HPDE6-E6E7 (cell line): ENCODE measurements around the gene AJAP1.
"Not testable (repeated sequence)": the region's sequence is repeated elsewhere in the genome, so short reads cannot be mapped to it uniquely, and the experiment has no call there.

ENCODE experiments used
- DNase-seq: peaks from one replicate; pipeline ENCODE4 v3.0.0; 2011; ENCODE audit warnings: missing footprints; ENCODE audit errors: extremely low spot score

AJAP1 gene

DNA sequence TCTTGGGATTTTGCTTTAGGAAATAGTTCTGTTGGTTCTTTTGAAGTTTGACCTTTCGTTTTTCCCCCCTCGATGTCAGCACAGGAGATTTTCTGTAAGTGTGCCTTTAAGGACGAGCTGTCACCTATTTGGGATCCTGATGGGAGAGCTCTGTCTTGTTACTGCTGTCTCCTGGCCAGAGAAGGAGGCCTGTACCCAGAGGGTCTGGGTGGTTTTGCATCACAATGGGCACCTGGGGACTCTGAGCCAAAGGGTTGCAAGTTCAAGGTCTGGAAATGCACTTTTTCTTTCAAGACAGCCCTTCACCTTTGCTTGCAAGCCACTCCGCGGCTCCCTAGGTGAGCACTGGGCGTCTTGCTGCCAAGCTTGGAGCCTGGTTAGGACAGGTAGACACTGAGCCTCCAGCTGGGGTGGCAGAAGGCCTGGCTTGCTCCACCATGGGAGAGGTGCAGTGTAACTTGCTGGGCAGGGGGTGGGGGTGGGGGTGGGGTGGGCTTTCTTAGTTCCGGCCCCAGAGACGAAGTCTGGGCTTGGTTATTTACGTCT is 2.9 kb downstream of the AJAP1 start:
- DNase-seq, result no peak

DNA sequence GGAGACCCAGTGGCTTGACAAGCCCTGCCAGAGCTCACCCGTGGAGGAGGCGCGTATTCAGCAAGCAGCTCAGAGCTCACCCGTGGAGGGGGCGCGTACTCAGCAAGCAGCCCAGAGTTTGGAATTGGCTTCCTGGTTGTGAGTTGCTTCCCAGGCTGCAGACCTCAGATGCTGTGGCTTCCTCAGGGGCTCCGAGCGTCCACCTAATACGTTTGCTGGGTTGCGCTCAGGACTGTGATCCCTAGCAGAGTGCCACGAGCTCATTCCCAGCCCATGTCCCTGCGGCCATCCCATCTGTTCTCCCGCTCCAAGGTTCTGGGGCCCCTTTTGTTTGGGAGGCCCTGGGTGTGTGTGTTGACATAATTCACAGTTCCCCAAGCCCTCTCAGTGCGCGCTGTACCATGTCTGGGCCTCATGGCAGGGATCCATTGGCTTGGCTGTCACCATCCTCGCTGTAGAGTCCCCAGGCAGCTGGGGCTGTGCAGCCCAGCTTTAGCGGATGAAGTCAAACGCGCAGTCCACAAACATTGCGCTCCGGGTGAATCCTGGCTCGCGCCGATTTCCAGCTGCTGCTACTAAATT is 3.6 kb downstream of the AJAP1 start:
- no peak for DNase-seq

DNA sequence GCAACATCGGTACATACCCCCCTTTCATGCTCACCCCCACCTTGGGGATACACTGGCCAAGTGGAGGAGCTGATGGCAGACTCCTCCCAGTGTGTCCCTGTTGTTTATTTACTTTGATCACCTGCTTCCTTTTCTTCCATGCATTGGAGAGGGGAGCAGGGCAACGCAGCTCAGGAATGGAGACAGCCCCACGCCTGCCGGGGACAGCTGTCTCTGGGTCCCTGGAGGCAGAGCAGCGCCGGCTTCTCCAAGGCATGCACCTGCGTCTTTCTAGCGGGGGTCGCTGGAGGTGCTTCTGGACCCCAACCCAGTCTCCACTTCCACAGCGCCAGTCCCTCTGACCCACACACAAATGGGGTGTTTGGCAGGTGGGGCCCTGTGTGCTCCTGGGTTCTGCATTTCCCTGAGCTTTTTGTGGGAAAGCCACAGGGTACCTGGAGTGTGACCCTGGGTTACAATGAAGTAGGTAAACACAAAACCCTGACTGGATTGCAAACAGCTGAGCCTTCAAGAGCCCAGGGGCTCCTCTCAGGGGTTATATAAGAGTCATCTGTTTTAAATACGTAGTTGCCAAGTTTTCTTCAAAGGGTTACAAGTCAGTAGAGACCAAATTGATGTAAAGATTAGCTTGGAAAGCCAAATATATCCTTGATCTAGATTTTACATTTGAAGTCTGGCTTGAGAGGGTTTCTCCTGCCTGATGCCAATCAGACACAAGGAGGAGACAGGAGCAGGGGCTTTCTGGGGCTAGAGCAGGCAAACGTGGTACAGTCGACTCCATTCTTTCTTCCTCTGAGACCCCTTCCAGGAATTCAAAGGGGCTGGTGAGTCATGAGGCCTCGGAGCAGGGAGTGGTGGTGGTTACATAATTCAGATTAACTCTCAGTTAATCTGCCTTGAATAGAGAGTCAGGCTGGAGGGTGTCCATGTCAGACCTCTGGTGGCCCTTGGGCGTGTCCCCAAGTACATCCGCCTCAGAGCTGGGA is 4.5 kb downstream of the AJAP1 start:
- no peak for DNase-seq

DNA sequence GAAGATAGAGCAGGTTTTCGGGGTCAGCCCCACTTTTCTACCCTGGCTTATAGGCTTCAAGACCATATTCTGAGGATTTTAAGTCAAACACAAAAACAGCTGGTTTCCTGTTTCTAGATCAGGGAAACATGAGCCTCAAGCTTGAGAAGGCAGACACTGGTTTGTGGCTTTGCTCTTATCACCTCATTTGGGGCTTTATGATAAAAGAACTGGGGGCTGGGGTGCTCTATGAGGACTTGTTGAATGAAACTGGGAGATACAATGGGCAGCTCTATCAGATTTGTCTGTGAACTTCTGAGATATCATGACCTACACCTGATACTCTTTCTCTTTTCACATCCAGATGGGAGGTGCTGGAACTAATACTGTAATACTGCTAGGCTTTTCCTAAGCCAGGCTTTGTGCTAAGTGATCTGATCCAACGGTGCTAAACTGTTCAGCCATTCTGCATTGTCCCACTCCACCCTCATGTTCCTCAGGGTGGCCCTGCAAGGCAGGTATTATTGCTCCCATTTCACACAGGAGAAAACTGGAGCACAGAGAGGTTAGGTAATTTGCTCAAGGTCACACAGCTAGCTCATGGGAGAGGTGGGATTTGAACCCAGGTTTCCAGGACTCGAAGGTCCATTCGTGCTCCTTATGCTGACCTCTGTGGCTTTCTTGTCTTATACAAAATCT is 6.6 kb downstream of the AJAP1 start:
- DNase-seq, result no peak

DNA sequence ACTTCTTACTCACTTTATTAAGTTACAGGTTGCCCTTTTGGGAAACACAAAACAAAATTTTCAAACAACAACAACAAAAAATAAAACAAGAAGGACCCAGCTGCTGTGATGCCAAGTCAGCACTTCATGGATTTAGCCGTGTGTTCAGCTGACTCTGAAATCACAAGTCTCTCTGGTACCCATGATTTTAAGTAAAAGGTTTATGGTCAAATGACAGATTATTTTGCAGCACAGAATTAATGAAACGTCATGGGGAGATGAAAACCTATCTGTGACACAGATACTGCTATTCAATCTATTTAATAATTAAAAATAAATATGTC is 7.1 kb downstream of the AJAP1 start:
- DNase-seq, result no peak

DNA sequence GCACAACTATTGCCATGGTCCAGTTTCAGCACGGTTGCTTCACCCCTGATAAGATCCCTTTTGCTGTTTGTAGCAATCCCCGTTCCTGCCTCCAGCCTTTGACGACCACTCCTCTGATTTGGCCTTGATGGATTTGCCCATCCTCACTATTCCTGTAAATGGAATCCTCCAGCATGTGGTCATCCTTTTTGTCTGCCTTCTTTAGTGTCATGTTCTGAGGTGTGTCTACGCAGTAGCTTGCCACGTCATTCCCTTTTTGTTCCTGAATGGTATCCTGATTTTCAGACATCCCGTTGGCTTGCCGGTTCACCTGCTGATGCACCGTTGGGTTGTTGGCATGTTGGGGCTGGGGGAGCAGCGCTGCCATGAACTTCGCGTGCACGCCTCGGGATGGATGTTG is 7.8 kb downstream of the AJAP1 start:
- DNase-seq, result no peak

DNA sequence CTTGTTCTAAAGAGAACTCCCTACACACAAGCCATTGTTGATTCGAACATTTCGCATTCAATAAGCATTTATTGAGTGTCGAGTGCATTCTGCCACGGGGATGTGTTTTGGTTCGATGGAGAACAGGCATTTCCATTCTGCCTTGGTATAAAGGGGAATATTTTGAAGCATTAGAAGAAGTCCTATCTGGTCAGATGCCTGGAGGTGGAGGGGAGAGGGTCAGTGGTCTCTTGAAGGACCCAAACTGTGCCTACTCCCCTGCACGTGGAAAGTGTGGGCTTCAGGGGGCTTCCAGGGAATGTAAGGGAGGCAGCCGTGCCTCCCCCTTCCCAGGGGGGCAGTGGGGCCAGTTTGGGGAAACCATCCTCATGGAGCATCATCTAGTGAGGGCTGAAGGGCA is 8.3 kb downstream of the AJAP1 start:
- no peak for DNase-seq

DNA sequence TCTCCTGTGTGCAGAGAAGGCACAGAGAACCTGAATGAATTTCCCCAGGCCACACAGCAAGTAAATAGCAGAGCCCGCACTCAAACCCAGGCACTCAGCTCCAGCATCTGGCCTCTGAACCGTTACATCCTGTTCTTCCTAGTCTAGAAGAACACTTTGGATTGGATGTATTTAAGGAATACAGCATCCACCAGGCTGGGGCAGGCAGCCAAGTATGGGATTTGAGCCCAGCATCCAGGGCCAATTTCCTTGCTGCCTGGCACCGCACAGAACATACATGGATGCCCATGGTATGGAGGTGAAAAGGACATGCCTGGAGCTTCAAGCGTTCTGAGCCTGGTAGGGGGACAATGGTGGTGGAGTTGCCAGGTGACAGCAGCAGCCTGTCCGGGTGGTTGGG is 9.7 kb downstream of the AJAP1 start:
- DNase-seq, result no peak

DNA sequence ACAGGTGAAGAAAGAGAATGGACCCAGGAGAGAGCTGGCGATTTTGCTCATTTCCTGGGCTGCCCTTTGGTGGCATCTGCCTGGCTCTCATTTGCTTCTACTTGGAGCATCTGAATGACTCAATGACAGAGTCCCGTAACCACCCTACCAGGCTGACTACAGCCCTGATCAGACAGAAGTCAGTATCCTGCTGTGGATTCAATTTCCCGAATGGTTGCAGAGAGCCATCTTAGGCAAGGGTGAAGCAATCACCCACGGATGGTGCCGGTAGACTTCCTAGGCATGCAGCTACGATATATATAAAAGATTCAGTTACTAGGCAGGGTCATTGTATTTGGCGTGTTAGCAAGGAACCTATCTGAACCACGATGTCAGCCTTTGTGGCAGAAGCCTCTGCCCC is 10.2 kb downstream of the AJAP1 start:
- no peak for DNase-seq

DNA sequence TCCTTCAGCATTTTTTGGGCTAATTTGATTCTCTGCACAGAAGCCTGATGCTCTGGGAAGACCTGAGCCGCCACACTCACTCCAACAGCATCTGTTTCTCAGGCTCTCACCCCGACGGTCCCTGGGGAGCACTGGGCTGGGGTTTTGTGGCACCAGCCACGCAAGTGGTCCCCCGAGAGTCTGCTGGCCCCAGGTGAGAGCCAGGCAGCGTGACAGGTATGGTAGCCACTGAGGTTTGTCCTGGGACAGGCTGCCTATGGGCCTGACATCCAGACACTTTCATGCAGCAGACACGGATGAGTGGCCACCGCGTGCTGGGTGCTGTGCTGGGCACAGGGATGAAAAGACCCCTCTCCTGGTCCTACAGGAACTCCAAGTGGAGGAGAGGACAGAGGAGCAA is 11.0 kb downstream of the AJAP1 start:
- DNase-seq, result no peak

DNA sequence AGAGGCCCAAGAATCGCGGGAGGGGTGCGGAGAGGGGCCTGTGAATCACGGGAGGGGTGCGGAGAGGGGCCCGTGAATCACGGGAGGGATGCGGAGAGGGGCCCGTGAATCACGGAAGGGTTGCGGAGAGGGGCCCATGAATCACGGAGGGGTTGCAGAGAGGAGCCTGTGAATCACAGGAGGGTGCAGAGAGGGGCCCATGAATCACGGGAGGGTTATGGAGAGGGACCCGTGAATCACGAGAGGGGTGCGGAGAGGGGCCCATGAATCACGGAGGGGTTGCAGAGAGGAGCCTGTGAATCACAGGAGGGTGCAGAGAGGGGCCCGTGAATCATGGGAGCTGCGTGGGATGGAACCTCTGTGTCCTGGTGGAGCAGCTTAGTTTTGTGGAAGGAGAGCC is 12.3 kb downstream of the AJAP1 start:
- not testable (repeated sequence) for DNase-seq

DNA sequence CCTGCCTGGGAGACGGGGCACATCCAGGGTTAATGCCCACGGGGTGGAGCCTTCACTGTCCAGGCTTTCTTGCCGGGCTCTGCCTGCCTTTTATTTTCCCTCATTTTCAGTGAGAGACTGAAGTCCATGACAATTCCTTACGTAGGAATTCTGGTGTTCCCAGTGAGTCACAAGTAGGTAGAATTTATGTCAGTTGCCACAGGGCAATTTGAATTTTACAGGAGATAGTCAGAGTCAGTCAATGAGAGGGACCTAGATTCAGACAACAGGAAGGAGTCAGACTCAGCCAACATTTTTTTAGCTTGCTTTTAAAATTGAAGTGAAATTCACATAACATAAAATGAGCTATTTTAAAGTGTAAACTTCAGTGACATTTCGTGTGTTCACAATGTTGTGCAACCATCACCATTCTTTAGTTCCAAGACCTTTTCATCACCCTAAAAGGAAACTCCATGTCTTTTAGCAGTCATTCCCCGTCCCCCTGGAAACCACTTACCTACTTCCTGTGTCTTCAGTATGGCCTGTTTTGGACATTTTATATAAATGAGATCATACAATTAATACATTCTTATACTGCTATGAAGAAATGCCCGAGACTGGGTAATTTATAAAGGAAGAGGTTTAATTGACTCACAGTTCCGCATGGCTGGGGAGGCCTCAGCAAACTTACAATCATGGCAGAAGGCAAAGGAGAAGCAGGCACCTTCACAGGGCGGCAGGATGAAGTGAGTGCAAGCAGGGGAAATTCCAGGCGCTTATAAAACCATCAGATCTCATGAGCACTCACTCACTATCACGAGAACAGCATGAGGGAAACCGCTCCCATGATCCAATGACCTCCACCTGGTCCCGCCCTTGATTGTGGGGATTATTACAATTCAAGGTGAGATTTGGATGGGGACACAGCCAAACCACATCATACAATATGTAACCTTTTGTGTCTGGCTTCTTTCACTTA is 14.6 kb downstream of the AJAP1 start:
- no peak for DNase-seq

DNA sequence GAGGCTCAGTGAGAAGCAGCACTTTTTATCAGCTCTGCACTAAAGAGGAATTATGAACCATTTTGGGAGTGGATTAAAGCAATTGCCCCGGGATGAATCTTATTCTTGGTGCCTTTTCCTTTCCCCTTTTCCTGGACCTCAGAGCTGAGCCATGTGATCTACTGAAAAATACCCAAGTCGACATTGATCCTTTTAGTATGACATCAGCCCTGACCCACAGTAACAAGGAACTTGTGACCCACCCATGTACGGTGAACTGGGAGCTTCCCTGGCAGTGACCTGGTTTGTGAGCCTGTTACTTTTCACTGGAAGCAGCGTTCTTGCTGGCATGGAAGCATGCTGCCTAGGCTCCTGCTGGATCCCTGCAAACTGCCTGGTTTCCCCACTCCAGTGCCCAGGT is 15.9 kb downstream of the AJAP1 start:
- no peak for DNase-seq

DNA sequence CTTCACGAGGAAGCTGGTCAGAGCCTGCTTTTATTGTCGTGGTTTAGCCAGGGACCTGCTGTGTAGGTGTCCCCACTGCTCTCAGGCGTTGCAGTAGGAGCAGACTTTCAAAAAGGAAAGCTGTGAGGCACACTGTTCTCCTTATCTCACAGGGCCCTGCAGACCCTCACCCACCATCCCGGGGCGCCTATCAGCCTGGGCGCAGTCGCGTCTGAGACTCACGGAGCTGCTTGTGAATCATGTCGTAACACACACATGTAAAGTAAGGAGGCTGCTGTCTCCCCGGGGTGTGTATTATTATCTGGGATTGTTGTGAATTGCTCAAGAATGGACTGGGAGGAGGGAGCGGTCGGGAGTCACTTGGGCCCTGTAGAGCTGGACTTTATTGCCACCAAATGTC is 17.4 kb downstream of the AJAP1 start:
- no peak for DNase-seq

DNA sequence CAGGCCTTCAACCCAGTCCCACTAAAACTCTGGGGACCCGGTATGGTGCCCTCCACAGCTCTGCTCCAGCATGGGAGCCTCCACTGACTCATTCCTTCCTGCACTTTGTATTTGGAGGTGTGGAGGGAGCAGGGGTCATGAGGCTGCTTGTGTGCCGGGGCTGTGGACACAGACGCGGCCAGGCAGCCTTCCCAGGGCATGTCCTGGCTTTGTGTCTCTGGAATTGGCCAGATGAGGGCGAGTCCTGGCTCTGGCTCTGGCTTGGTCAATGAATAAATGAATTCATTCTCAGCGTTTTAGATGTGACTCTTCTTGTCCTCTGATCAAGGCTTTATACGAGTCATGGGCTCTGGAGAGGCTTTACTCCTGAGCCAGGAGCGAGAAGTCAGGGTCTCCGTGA is 19.1 kb downstream of the AJAP1 start:
- DNase-seq, result no peak

DNA sequence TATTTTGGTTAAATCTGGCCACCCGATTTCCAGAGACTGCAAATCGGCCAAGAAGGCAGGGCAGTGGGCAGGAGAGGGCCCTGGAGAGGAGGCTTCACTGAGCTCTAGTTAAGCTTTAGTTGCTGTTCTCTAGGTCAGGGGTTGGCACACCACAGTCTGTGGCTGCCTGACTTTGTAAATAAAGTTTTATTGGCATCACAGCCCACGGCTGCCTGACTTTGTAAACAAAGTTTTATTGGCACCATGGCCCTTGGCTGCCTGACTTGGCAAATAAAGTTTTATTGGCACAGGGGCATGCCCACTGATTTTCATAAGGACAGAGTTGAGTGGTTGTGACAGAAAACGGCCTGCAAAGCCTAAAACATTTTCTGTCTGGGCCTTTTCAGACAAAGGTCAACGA is 19.7 kb downstream of the AJAP1 start:
- no peak for DNase-seq

DNA sequence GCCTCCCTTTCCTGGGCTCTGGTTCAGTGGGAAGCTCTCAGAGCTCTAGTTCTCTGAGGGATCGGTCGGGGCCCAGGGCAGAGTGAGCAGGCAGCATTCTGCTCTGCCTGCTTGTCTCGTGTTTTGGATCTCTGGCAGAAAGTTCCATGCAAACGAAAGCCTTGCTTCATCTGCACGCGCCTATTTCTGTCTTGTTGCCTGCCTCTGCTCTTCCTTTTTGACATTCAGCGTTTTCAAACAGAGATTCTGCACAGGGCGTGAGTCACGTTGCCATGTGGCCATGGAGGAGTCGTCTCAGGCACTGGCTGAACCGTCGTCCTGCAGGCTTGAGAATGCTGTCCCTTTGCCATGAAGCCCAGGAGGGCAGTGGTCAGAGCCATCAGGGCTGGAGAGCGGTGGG is 20.3 kb downstream of the AJAP1 start:
- no peak for DNase-seq

DNA sequence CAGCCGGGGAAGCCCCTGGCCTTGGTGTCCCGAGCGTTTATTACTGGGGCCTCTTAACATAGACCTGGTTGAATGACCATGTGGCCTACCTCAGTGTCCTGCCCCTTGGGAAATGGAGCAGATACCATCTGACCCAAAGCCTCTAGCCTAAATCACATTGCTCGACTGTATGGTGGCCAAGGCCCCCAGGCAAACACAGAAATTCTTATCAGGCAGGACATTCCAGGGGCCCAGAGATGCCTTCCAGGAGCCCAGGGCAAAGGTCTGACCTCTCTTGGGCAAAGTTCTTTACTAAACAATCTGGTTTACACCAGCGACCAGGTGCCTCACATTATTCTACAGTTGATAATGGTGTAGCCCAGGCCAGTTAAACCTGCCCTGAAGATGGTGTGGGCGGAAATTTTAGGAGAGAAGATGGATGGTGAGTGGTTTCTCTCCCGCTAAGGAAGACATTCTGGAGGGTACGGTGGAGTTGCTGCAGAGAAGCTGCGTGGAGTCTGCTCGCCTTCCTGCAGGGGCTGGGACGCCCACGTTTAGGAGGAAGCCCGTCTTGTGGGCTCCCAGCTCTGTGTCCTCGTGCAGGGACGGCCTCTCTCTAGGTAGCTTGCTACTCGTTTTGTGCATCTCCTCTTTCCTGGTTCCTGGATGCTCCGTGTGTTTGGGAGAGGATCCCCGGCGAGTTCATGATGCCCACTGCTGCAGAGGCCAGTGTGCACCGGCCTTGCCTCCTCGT is 21.2 kb downstream of the AJAP1 start:
- no peak for DNase-seq

DNA sequence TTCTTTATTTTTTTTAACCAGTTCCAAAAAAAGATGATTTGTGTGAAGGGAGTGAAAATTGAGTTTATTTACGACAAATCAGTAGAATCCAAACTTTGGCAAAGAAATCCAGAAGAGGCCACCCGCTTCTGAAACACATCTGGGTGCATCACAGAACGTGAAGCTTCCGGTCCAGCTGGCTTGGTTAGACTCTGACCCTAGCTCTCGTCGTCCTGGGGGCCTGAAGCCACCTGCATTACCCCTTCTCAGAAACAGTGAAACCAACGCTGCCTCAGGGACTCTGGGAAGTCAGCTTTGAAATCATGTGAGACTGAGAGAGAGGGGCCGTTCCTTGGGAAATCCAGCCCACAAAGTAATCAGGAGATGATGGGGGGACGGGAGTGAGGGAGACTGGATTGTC is 21.8 kb downstream of the AJAP1 start:
- no peak for DNase-seq

DNA sequence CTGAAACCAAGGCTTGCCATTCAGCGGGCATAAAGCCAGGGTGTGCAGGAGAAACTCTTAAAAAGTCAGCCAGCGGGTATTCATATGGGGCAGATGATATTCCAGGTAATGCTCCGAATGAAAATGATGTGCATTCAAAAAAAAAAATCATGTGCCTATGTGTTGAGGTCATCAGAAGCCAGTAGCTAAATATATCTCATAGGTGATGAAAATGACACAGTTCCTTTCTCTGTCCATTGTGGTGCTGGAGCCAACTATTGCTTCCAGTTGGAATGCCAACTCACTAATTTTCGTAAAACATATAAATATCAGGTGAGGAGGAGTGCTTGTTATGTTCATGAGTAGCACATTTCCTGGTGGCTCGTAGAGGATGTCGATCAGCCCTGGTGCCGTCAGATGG is 23.2 kb downstream of the AJAP1 start:
- DNase-seq, result no peak
